Ishikawa (cell line): ENCODE results near the gene HNRNPA2B1.
A peak's percentile ranks its signal among the peaks of the same experiment; 100 is the strongest.

Experiments
- CEBPB ChIP-seq: IDR thresholded peaks from 2 replicates; pipeline ENCODE4 v1.6.1; 2012
- CREB1 ChIP-seq: IDR thresholded peaks from 2 replicates; pipeline ENCODE4 v1.6.1; 2012; ENCODE audit warnings: low read depth
- EGR1 ChIP-seq: IDR thresholded peaks from 2 replicates; pipeline ENCODE4 v1.6.1; 2012
- EP300 ChIP-seq: IDR thresholded peaks from 2 replicates; pipeline ENCODE4 v1.6.1; 2012; ENCODE audit warnings: borderline replicate concordance
- FOXM1 ChIP-seq: IDR thresholded peaks from 2 replicates; pipeline ENCODE4 v1.6.1; 2012; ENCODE audit warnings: low read depth, borderline replicate concordance
- MAX ChIP-seq: IDR thresholded peaks from 2 replicates; pipeline ENCODE4 v1.6.1; 2012
- NFIC ChIP-seq: IDR thresholded peaks from 2 replicates; pipeline ENCODE4 v1.6.1; 2012
- RAD21 ChIP-seq: IDR thresholded peaks from 2 replicates; pipeline ENCODE4 v1.6.1; 2012; ENCODE audit warnings: low read depth
- TAF1 ChIP-seq: IDR thresholded peaks from 2 replicates; pipeline ENCODE4 v1.6.1; 2012; ENCODE audit warnings: low read depth, mild to moderate bottlenecking
- TCF12 ChIP-seq: IDR thresholded peaks from 2 replicates; pipeline ENCODE4 v1.6.1; 2012; ENCODE audit warnings: low read depth
- TEAD4 ChIP-seq: IDR thresholded peaks from 2 replicates; pipeline ENCODE4 v1.6.1; 2012
- USF1 ChIP-seq: IDR thresholded peaks from 2 replicates; pipeline ENCODE4 v1.6.1; 2012
- YY1 ChIP-seq: IDR thresholded peaks from 2 replicates; pipeline ENCODE4 v1.6.1; 2012; ENCODE audit warnings: low read depth
- ZBTB7A ChIP-seq: IDR thresholded peaks from 2 replicates; pipeline ENCODE4 v1.6.1; 2012; ENCODE audit warnings: low read depth
- TF ChIP-seq, protein P1 (sequence below): IDR thresholded peaks from 2 replicates; pipeline ENCODE4 v1.6.1; 2012; ENCODE audit warnings: low read depth, mild to moderate bottlenecking

The HNRNPA2B1 gene

GRCh38 chr7:26185844-26186180 lies 14.7 kb downstream of the HNRNPA2B1 start:
- no peak for TF ChIP-seq CEBPB
- TF ChIP-seq NFIC, result no peak
- TF ChIP-seq TEAD4, result no peak
- TF ChIP-seq ZBTB7A, result no peak
- no peak for TF ChIP-seq EGR1
- no peak for TF ChIP-seq YY1
- no peak for TF ChIP-seq TCF12
- no peak for TF ChIP-seq TAF1
- TF ChIP-seq MAX, result no peak
- TF ChIP-seq, protein P1, sequence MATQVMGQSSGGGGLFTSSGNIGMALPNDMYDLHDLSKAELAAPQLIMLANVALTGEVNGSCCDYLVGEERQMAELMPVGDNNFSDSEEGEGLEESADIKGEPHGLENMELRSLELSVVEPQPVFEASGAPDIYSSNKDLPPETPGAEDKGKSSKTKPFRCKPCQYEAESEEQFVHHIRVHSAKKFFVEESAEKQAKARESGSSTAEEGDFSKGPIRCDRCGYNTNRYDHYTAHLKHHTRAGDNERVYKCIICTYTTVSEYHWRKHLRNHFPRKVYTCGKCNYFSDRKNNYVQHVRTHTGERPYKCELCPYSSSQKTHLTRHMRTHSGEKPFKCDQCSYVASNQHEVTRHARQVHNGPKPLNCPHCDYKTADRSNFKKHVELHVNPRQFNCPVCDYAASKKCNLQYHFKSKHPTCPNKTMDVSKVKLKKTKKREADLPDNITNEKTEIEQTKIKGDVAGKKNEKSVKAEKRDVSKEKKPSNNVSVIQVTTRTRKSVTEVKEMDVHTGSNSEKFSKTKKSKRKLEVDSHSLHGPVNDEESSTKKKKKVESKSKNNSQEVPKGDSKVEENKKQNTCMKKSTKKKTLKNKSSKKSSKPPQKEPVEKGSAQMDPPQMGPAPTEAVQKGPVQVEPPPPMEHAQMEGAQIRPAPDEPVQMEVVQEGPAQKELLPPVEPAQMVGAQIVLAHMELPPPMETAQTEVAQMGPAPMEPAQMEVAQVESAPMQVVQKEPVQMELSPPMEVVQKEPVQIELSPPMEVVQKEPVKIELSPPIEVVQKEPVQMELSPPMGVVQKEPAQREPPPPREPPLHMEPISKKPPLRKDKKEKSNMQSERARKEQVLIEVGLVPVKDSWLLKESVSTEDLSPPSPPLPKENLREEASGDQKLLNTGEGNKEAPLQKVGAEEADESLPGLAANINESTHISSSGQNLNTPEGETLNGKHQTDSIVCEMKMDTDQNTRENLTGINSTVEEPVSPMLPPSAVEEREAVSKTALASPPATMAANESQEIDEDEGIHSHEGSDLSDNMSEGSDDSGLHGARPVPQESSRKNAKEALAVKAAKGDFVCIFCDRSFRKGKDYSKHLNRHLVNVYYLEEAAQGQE, result no peak
- TF ChIP-seq FOXM1, result no peak
- no peak for TF ChIP-seq RAD21
- TF ChIP-seq USF1, result no peak
- no peak for TF ChIP-seq EP300
- no peak for TF ChIP-seq CREB1

DNA sequence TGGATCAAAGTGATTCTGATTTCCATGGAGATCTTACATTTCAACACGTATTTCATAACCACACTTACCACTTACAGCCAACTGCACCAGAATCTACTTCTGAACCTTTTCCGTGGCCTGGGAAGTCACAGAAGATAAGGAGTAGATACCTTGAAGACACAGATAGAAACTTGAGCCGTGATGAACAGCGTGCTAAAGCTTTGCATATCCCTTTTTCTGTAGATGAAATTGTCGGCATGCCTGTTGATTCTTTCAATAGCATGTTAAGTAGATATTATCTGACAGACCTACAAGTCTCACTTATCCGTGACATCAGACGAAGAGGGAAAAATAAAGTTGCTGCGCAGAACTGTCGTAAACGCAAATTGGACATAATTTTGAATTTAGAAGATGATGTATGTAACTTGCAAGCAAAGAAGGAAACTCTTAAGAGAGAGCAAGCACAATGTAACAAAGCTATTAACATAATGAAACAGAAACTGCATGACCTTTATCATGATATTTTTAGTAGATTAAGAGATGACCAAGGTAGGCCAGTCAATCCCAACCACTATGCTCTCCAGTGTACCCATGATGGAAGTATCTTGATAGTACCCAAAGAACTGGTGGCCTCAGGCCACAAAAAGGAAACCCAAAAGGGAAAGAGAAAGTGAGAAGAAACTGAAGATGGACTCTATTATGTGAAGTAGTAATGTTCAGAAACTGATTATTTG lies 15.3 kb downstream of the HNRNPA2B1 start:
- TF ChIP-seq TCF12, result no peak
- no peak for TF ChIP-seq FOXM1
- TF ChIP-seq MAX, result no peak
- TF ChIP-seq NFIC, result no peak
- no peak for TF ChIP-seq EP300
- no peak for TF ChIP-seq TEAD4
- no peak for TF ChIP-seq CEBPB
- no peak for TF ChIP-seq RAD21
- TF ChIP-seq, protein P1, result no peak
- TF ChIP-seq YY1, result no peak
- TF ChIP-seq CREB1, result no peak
- no peak for TF ChIP-seq TAF1
- no peak for TF ChIP-seq USF1

- no peak for TF ChIP-seq EP300
- TF ChIP-seq FOXM1, result no peak
- no peak for TF ChIP-seq NFIC
- TF ChIP-seq USF1, result no peak
- no peak for TF ChIP-seq CREB1
- TF ChIP-seq TEAD4, result no peak
- no peak for TF ChIP-seq TAF1
- TF ChIP-seq EGR1, result no peak
- no peak for TF ChIP-seq RAD21
- no peak for TF ChIP-seq MAX
Measured at GRCh38 chr7:26183545-26184280, 16.8 kb downstream of the HNRNPA2B1 start.

DNA sequence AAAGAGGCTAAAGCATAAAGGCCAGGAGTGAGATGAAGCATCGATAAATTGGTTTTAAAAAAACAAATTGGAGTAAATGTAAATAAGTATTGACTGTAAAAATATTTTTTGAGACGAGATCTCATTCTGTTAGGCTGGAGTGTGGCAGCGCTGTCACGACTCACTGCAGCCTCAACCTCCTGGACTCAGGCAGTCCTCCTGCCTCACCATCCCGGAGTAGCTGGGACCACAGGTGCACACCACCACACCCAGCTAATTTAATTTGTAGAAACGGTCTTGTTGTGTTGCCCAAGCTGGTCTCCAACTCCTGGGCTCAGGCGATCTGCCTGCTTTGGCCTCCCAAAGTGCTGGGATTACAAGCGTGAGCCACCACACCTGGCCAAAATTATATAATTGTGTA lies 17.8 kb downstream of the HNRNPA2B1 start:
- no peak for TF ChIP-seq TCF12
- TF ChIP-seq TEAD4, result 0 out of 2 replicates have a peak, but pooled peaks have one; percentile 12
- 0 out of 2 replicates have a peak, but pooled peaks have one; percentile 3 for TF ChIP-seq CEBPB

DNA sequence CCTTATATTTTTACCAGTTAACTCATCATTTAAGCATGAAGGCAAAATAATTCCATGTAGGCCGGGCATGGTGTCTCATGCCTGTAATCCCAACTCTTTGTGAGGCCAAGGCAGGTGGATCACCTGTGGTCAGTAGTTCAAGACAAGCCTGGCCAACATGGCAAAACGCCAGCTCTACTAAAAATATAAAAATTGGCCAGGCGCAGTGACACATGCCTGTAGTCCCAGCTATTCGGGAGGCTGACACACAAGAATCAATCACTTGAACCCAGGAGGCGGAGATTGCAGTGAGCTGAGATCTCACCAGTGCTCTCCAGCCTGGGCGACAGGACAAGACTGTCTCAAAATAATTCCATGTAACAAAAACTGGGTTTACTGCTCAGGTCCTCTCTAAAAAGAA lies 18.3 kb downstream of the HNRNPA2B1 start:
- TF ChIP-seq, protein P1, result no peak
- TF ChIP-seq NFIC, result peak; percentile 52; the same call in 1 of the 2 replicates
- TF ChIP-seq CEBPB, result no peak
- TF ChIP-seq EP300, result peak; percentile 8; the same call in 1 of the 2 replicates
- TF ChIP-seq FOXM1, result no peak
- TF ChIP-seq RAD21, result no peak; the same call in 1 of the 2 replicates
- no peak for TF ChIP-seq MAX
